ENCODE results near the gene CNN1.
"Not testable (repeated sequence)": the region's sequence is repeated elsewhere in the genome, so short reads cannot be mapped to it uniquely, and the experiment has no call there.

CNN1 gene

DNA sequence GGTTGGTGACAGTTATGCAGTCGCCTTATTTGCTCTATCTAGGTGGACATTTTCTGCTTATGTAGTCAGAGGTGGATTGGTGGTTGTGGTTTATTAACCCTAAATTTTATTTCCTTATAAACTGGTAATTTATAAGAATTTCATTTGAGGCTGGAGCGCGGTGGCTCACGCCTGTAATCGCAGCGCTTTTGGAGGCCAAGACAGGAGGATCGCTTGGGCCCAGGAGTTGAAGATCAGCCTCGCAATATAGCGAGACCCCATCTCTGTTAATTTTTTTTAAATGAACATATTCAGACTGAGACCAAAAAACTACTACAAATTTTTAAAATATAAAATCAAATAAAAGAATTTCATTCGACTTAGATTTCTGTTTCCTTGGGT is 59.4 kb downstream of the CNN1 start:
- Histone ChIP-seq H3K36me3 (ENCODE audit: insufficient read depth, low read length) (0 out of 2 replicates have a peak, but pooled peaks cover 4% of the 10 kb centered on the region), H4K20me1 (ENCODE audit: insufficient read depth, low read length) (no peaks in the 10 kb centered on the region), H3K79me2 (ENCODE audit: insufficient read depth, low read length) (0 out of 2 replicates have a peak, but pooled peaks cover 3% of the 10 kb centered on the region), H3K27me3 (ENCODE audit: insufficient read depth, low read length) (no peaks in the 10 kb centered on the region), H3F3A (ENCODE audit: insufficient read depth, low read length) (no peaks in the 10 kb centered on the region), H3K9ac (ENCODE audit: low read length) (peak overlapping the region; percentile 72), H3K4me1 (ENCODE audit: insufficient read depth, low read length, severe bottlenecking) (peaks cover 15% of the 10 kb centered on the region), H3K9me3 (ENCODE audit: low read length) (no peaks in the 10 kb centered on the region), H3K4me2 (ENCODE audit: low read length) (peak overlapping the region; percentile 75), H3K27ac (ENCODE audit: low read depth, low read length, poor library complexity, severe bottlenecking) (no peak overlapping the region), H2AFZ (ENCODE audit: low read length) (no peak overlapping the region), H3K9me2 (ENCODE audit: low read depth, low read length) (no peaks in the 10 kb centered on the region), H3K4me3 (ENCODE audit: low read depth, low read length, poor library complexity, severe bottlenecking) (peak overlapping the region; percentile 67)
- TF ChIP-seq EZH2 (IDR thresholded peaks at IDR 0.05; ENCODE audit: borderline replicate concordance, low read length): no peak
- TF ChIP-seq, protein P1, sequence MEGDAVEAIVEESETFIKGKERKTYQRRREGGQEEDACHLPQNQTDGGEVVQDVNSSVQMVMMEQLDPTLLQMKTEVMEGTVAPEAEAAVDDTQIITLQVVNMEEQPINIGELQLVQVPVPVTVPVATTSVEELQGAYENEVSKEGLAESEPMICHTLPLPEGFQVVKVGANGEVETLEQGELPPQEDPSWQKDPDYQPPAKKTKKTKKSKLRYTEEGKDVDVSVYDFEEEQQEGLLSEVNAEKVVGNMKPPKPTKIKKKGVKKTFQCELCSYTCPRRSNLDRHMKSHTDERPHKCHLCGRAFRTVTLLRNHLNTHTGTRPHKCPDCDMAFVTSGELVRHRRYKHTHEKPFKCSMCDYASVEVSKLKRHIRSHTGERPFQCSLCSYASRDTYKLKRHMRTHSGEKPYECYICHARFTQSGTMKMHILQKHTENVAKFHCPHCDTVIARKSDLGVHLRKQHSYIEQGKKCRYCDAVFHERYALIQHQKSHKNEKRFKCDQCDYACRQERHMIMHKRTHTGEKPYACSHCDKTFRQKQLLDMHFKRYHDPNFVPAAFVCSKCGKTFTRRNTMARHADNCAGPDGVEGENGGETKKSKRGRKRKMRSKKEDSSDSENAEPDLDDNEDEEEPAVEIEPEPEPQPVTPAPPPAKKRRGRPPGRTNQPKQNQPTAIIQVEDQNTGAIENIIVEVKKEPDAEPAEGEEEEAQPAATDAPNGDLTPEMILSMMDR (IDR thresholded peaks at IDR 0.05; ENCODE audit: low read length): no peak

DNA sequence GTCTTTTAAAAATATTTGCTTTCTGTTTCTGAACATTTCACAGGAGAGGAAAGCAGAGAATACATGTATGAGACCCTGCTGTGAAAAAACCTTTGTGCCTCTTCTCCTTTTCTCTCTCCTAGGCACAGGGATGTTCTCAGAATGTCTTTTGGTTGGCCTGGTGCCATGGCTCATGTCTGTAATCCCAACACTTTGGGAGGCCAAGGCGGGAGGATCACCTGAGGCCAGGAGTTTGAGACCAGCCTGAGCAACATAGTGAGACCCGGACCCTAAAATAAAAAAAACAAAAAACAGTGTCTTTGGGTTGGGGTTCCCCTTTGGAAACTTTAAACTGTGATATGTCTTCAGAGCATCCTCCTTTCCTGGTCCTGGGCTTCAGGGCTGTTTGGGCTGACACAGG is 60.1 kb downstream of the CNN1 start:
- H3K9me2 ChIP-seq (ENCODE audit: low read depth, low read length): no peaks in the 10 kb centered on the region
- no peak overlapping the region for H3K9ac ChIP-seq (ENCODE audit: low read length)
- H3K9me3 ChIP-seq (ENCODE audit: low read length): no peaks in the 10 kb centered on the region
- peaks cover 15% of the 10 kb centered on the region for H3K4me1 ChIP-seq (ENCODE audit: insufficient read depth, low read length, severe bottlenecking)
- H4K20me1 ChIP-seq (ENCODE audit: insufficient read depth, low read length): no peaks in the 10 kb centered on the region
- no peak for TF ChIP-seq EZH2 (IDR thresholded peaks at IDR 0.05; ENCODE audit: borderline replicate concordance, low read length)
- TF ChIP-seq, protein P1 (IDR thresholded peaks at IDR 0.05; ENCODE audit: low read length): no peak
- H3K79me2 ChIP-seq (ENCODE audit: insufficient read depth, low read length): 0 out of 2 replicates have a peak, but pooled peaks cover 3% of the 10 kb centered on the region
- no peak overlapping the region for H3K4me3 ChIP-seq (ENCODE audit: low read depth, low read length, poor library complexity, severe bottlenecking)
- no peak overlapping the region for H3K27ac ChIP-seq (ENCODE audit: low read depth, low read length, poor library complexity, severe bottlenecking)
- no peak overlapping the region for H2AFZ ChIP-seq (ENCODE audit: low read length)
- H3K36me3 ChIP-seq (ENCODE audit: insufficient read depth, low read length): 0 out of 2 replicates have a peak, but pooled peaks cover 8% of the 10 kb centered on the region
- no peaks in the 10 kb centered on the region for H3F3A ChIP-seq (ENCODE audit: insufficient read depth, low read length)
- peak overlapping the region; percentile 39; the same call in 1 of the 2 replicates for H3K4me2 ChIP-seq (ENCODE audit: low read length)
- no peaks in the 10 kb centered on the region for H3K27me3 ChIP-seq (ENCODE audit: insufficient read depth, low read length)

DNA sequence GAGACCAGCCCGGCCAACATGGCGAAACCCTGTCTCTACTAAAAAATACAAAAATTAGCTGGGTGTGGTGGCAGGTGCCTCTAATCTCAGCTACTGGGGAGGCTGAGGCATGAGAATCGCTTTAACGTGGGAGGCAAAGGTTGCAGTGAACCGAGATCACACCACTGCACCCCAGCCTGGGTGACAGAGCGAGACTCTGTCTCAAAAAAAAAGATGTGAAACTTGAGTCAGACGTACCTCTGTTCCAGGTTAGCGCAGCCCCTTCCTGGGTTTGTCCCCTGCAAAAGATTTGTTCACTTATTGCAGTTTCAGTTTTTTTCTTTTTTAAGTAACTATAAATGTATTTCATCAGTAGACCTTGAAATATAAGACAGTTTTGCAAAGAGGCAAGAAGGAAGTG is 61.1 kb downstream of the CNN1 start:
- not testable (repeated sequence) for H4K20me1 ChIP-seq (ENCODE audit: insufficient read depth, low read length); H3K9ac ChIP-seq (ENCODE audit: low read length)

More for the DNA sequence above, 61.1 kb downstream of the CNN1 start:
- H2AFZ ChIP-seq (ENCODE audit: low read length); H3K9me2 ChIP-seq (ENCODE audit: low read depth, low read length); H3K4me2 ChIP-seq (ENCODE audit: low read length); H3K9me3 ChIP-seq (ENCODE audit: low read length); H3K27me3 ChIP-seq (ENCODE audit: insufficient read depth, low read length); H3F3A ChIP-seq (ENCODE audit: insufficient read depth, low read length); H3K27ac ChIP-seq (ENCODE audit: low read depth, low read length, poor library complexity, severe bottlenecking); H3K79me2 ChIP-seq (ENCODE audit: insufficient read depth, low read length); H3K4me3 ChIP-seq (ENCODE audit: low read depth, low read length, poor library complexity, severe bottlenecking): not testable (repeated sequence)
- H3K4me1 ChIP-seq (ENCODE audit: insufficient read depth, low read length, severe bottlenecking): peaks cover 15% of the 10 kb centered on the region
- H3K36me3 ChIP-seq (ENCODE audit: insufficient read depth, low read length): peaks cover 18% of the 10 kb centered on the region

Measured in OCI-LY1 (cell line).